Measurements from ENCODE around the gene NCOA6.

DNA sequence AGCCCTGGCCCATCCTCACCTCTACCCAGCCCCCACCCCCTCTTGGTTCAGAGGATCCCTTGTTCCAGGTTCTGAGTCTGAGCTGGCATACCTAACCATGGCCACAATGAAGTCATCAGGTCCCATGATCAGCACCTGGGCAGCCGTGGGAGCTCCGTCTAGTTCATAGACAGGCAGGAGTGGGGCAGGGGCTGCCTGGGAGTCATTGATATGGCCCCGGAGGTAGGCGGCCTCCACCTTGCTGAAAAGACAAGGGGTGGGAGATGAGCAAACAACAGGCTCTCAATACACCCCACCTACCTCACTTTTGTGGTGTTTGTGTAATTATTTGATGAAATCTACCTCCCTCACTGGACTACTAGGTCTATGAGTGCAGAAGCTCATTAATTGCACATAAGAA is 26.8 kb upstream of the NCOA6 start:
- TF ChIP-seq, protein P1, sequence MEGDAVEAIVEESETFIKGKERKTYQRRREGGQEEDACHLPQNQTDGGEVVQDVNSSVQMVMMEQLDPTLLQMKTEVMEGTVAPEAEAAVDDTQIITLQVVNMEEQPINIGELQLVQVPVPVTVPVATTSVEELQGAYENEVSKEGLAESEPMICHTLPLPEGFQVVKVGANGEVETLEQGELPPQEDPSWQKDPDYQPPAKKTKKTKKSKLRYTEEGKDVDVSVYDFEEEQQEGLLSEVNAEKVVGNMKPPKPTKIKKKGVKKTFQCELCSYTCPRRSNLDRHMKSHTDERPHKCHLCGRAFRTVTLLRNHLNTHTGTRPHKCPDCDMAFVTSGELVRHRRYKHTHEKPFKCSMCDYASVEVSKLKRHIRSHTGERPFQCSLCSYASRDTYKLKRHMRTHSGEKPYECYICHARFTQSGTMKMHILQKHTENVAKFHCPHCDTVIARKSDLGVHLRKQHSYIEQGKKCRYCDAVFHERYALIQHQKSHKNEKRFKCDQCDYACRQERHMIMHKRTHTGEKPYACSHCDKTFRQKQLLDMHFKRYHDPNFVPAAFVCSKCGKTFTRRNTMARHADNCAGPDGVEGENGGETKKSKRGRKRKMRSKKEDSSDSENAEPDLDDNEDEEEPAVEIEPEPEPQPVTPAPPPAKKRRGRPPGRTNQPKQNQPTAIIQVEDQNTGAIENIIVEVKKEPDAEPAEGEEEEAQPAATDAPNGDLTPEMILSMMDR (IDR thresholded peaks at IDR 0.05) = no peak
- no peak for TF ChIP-seq POLR2A (IDR thresholded peaks at IDR 0.05)

Data from thyroid gland (tissue), 4 donors.